Muscle of leg (tissue), 11 donors: ENCODE data around the gene MAEA. TPM values are rescaled to one million over a fixed set of nuclear protein-coding genes. Genes with fewer than 3 reads are reported as not detected.
"Not testable (repeated sequence)": the region's sequence is repeated elsewhere in the genome, so short reads cannot be mapped to it uniquely, and the experiment has no call there.

Experiments
- DNase-seq: peaks from one replicate; pipeline ENCODE4 v3.0.0; 2013
- H3K27ac ChIP-seq: one replicate; pipeline ENCODE4 v1.5.1; 2013; ENCODE audit warnings: mild to moderate bottlenecking, low read length, control low read depth
- H3K27me3 ChIP-seq: one replicate; pipeline ENCODE4 v1.6.1; 2013; ENCODE audit warnings: low read length; ENCODE audit not compliant: control insufficient read depth, insufficient read depth
- H3K36me3 ChIP-seq: one replicate; pipeline ENCODE4 v1.6.1; 2013; ENCODE audit warnings: low read length; ENCODE audit not compliant: control insufficient read depth, insufficient read depth
- H3K4me1 ChIP-seq: one replicate; pipeline ENCODE4 v1.6.1; 2013; ENCODE audit warnings: low read length; ENCODE audit not compliant: control insufficient read depth, insufficient read depth
- H3K4me3 ChIP-seq: one replicate; pipeline ENCODE4 v1.5.1; 2013; ENCODE audit warnings: low read length, control low read depth
- H3K9me3 ChIP-seq: replicated peaks from 2 replicates; pipeline ENCODE4 v1.6.1; 2013; ENCODE audit warnings: low read depth, low read length; ENCODE audit not compliant: control insufficient read depth
- WGBS: methylation state at CpG from one replicate; pipeline ENCODE4 v1.1.5; 2013; ENCODE audit warnings: missing lambda C conversion rate; ENCODE audit not compliant: insufficient coverage; 5-methylcytosine and 5-hydroxymethylcytosine counted together
- polyA plus RNA-seq, 8 donors: library from polyadenylated mRNA; unstranded; fragments of 120-200 nt; gene quantifications; one replicate each; pipeline versions ENCODE4 v1.2.1 to v1.2.3, GENCODE V29; 2013; ENCODE audit warnings: inconsistent platforms in 1 of 8, low replicate concordance in 1 of 8; ENCODE audit not compliant: insufficient read length in 8 of 8, insufficient read depth in 1 of 8
- total RNA-seq: library from RNA; stranded (reverse); fragments of 120-200 nt; gene quantifications from one replicate; pipeline ENCODE4 v1.2.4, GENCODE V29; 2013

MAEA gene
- total and polyA plus RNA-seq, 9 donors = 30.5 to 49.6 (median 40.8) TPM

GRCh38 chr4:1335193-1335883 lies 45.6 kb downstream of the MAEA start:
- H3K4me1 ChIP-seq, DNase-seq, H3K27me3 ChIP-seq, H3K9me3 ChIP-seq, H3K27ac ChIP-seq, H3K4me3 ChIP-seq: not testable (repeated sequence)
- H3K36me3 ChIP-seq = peaks cover 82% of the 10 kb centered on the region
- 92% methylated on average over 3 of the region's 4 CpGs for WGBS

GRCh38 chr4:1336088-1336491 lies 46.4 kb downstream of the MAEA start:
- Histone ChIP-seq H3K4me3 (no peak overlapping the region), H3K9me3 (no peaks in the 10 kb centered on the region), H3K4me1 (no peaks in the 10 kb centered on the region), H3K27me3 (no peaks in the 10 kb centered on the region), H3K36me3 (peaks cover 83% of the 10 kb centered on the region), H3K27ac (no peak overlapping the region)
- no peak for DNase-seq
- 94% methylated on average over 5 of the region's 7 CpGs for WGBS

- DNase-seq = no peak
- Histone ChIP-seq H3K4me1 (no peaks in the 10 kb centered on the region), H3K36me3 (peaks cover 77% of the 10 kb centered on the region), H3K9me3 (no peaks in the 10 kb centered on the region), H3K27ac (no peak overlapping the region), H3K27me3 (no peaks in the 10 kb centered on the region), H3K4me3 (no peak overlapping the region)
- 82% methylated on average over 11 of the region's 11 CpGs for WGBS
These were observed 47.7 kb downstream of the MAEA start for GRCh38 chr4:1337376-1337831.

GRCh38 chr4:1337951-1338751 lies 48.5 kb downstream of the MAEA start:
- no peaks in the 10 kb centered on the region for H3K9me3 ChIP-seq
- H3K4me3 ChIP-seq = no peak overlapping the region
- peaks cover 74% of the 10 kb centered on the region for H3K36me3 ChIP-seq
- WGBS = 96% methylated on average over 39 of the region's 41 CpGs
- no peak for DNase-seq
- H3K4me1 ChIP-seq = no peaks in the 10 kb centered on the region
- no peaks in the 10 kb centered on the region for H3K27me3 ChIP-seq
- no peak overlapping the region for H3K27ac ChIP-seq

GRCh38 chr4:1338752-1339414 lies 49.2 kb downstream of the MAEA start:
- Histone ChIP-seq H3K4me1 (no peaks in the 10 kb centered on the region), H3K27me3 (no peaks in the 10 kb centered on the region), H3K27ac (no peak overlapping the region), H3K9me3 (no peaks in the 10 kb centered on the region), H3K36me3 (peaks cover 71% of the 10 kb centered on the region), H3K4me3 (no peak overlapping the region)
- WGBS = 93% methylated on average over 30 of the region's 38 CpGs
- no peak for DNase-seq

GRCh38 chr4:1339489-1339888 lies 49.8 kb downstream of the MAEA start:
- no peaks in the 10 kb centered on the region for H3K27me3 ChIP-seq

GRCh38 chr4:1340181-1340747 lies 50.6 kb downstream of the MAEA start:
- H3K36me3 ChIP-seq = peaks cover 59% of the 10 kb centered on the region
- 88% methylated on average over 28 of the region's 29 CpGs for WGBS

More at GRCh38 chr4:1339489-1339888, 49.8 kb downstream of the MAEA start:
- DNase-seq = no peak
- no peaks in the 10 kb centered on the region for H3K4me1 ChIP-seq
- WGBS = 97% methylated on average over 37 of the region's 38 CpGs
- H3K4me3 ChIP-seq = no peak overlapping the region
- H3K9me3 ChIP-seq = no peaks in the 10 kb centered on the region
- no peak overlapping the region for H3K27ac ChIP-seq
- H3K36me3 ChIP-seq = peaks cover 66% of the 10 kb centered on the region

GRCh38 chr4:1340861-1341260 lies 51.2 kb downstream of the MAEA start:
- Histone ChIP-seq H3K9me3 (no peaks in the 10 kb centered on the region), H3K27me3 (no peaks in the 10 kb centered on the region), H3K4me3 (no peak overlapping the region), H3K27ac (no peak overlapping the region), H3K4me1 (peaks cover 10% of the 10 kb centered on the region), H3K36me3 (peaks cover 58% of the 10 kb centered on the region)
- 96% methylated on average over 18 of the region's 20 CpGs for WGBS
- DNase-seq = no peak

More at GRCh38 chr4:1340181-1340747, 50.6 kb downstream of the MAEA start:
- Histone ChIP-seq H3K27me3 (no peaks in the 10 kb centered on the region), H3K9me3 (no peaks in the 10 kb centered on the region), H3K27ac (no peak overlapping the region), H3K4me1 (peaks cover 5% of the 10 kb centered on the region), H3K4me3 (no peak overlapping the region)
- no peak for DNase-seq

- WGBS = no CpG with 5 or more reads among the region's 1 CpG
- peaks cover 10% of the 10 kb centered on the region for H3K4me1 ChIP-seq
- peaks cover 47% of the 10 kb centered on the region for H3K36me3 ChIP-seq
- H3K4me3 ChIP-seq = no peak overlapping the region
- no peaks in the 10 kb centered on the region for H3K27me3 ChIP-seq
- no peak for DNase-seq
- no peak overlapping the region for H3K27ac ChIP-seq
- no peaks in the 10 kb centered on the region for H3K9me3 ChIP-seq
These were observed 52.3 kb downstream of the MAEA start for GRCh38 chr4:1342003-1342402.

- DNase-seq = no peak
- no peaks in the 10 kb centered on the region for H3K9me3 ChIP-seq
- 81% methylated on average over 12 of the region's 12 CpGs for WGBS
- peaks cover 22% of the 10 kb centered on the region for H3K4me1 ChIP-seq
- peaks cover 23% of the 10 kb centered on the region for H3K36me3 ChIP-seq
- H3K27me3 ChIP-seq = no peaks in the 10 kb centered on the region
- H3K4me3 ChIP-seq = no peak overlapping the region
- H3K27ac ChIP-seq = no peak overlapping the region
These were observed 55.0 kb downstream of the MAEA start for GRCh38 chr4:1344696-1345095.
